ENCODE results near the gene KCTD12.

Gene KCTD12

GRCh38 chr13:76874479-76874878 is 11.7 kb downstream of the KCTD12 start:
- DNase-seq (ENCODE audit: low read depth, low spot score), result no peak

DNA sequence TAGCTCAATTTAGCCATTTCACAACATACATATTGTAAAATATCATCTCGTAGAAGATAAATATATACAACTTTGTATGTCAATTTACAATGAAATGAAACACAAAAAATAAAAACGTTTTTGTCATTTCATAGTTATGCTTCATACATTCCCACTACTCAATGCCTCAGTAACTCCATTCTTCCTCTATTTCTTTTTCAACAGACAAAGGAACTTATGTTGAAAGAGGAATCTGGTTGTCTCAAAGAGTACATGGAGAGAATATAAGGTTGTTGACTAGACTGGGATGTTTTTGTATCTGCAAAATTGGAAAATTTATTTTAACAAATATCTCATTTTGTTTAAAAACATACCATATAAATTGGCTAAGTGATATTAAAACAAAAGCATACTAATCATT is 12.8 kb downstream of the KCTD12 start:
- DNase-seq (ENCODE audit: low read depth, low spot score), result no peak
- H3K9me3 ChIP-seq (ENCODE audit: low read depth, low read length), result no peaks in the 10 kb centered on the region
- TF ChIP-seq EZH2 (IDR thresholded peaks at IDR 0.05) (no peak), POLR2AphosphoS5 (IDR thresholded peaks at IDR 0.05; ENCODE audit: borderline replicate concordance, low read depth, low read length) (no peak), FOXP2 (optimal IDR thresholded peaks at IDR 0.05; ENCODE audit: control extremely low read depth, extremely low read length, insufficient read depth) (no peak)

More at GRCh38 chr13:76874479-76874878, 11.7 kb downstream of the KCTD12 start:
- H3K9me3 ChIP-seq (ENCODE audit: low read depth, low read length), result no peaks in the 10 kb centered on the region
- H3K36me3 ChIP-seq (ENCODE audit: insufficient read depth, low read length), result no peaks in the 10 kb centered on the region
- H3K9ac ChIP-seq (ENCODE audit: insufficient read length), result no peak overlapping the region
- TF ChIP-seq POLR2AphosphoS5 (IDR thresholded peaks at IDR 0.05; ENCODE audit: borderline replicate concordance, low read depth, low read length), result no peak
- TF ChIP-seq FOXP2 (optimal IDR thresholded peaks at IDR 0.05; ENCODE audit: control extremely low read depth, extremely low read length, insufficient read depth), result no peak
- no peak for TF ChIP-seq EZH2 (IDR thresholded peaks at IDR 0.05)
- H3K4me3 ChIP-seq, result no peak overlapping the region
- no peak overlapping the region for H3K27ac ChIP-seq

DNA sequence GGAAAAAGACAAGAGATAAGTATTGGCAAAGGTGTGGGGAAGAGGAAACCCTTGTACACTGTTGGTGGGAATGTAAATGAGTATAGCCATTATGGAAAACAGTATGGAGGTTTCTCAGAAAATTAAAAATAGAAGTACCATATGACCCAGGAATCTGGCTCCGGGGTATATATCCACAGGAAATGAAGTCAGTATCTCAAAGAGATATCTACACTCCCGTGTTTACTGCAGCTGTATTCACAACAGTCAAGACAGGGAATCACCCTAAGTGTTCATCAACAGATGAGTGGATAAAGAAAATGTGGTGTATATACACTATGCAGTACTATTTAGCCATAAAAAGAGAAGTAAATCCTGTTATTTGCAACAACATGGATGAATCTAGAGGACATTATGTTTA is 13.5 kb downstream of the KCTD12 start:
- TF ChIP-seq EZH2 (IDR thresholded peaks at IDR 0.05), result no peak
- TF ChIP-seq POLR2AphosphoS5 (IDR thresholded peaks at IDR 0.05; ENCODE audit: borderline replicate concordance, low read depth, low read length), result no peak
- TF ChIP-seq FOXP2 (optimal IDR thresholded peaks at IDR 0.05; ENCODE audit: control extremely low read depth, extremely low read length, insufficient read depth), result no peak
- H3K9ac ChIP-seq (ENCODE audit: insufficient read length), result no peak overlapping the region
- DNase-seq (ENCODE audit: low read depth, low spot score), result no peak
- no peak overlapping the region for H3K4me3 ChIP-seq
- H3K36me3 ChIP-seq (ENCODE audit: insufficient read depth, low read length), result no peaks in the 10 kb centered on the region
- no peak overlapping the region for H3K27ac ChIP-seq
- no peaks in the 10 kb centered on the region for H3K9me3 ChIP-seq (ENCODE audit: low read depth, low read length)

More for the DNA sequence above, 12.8 kb downstream of the KCTD12 start:
- no peak overlapping the region for H3K27ac ChIP-seq
- no peak overlapping the region for H3K4me3 ChIP-seq
- H3K9ac ChIP-seq (ENCODE audit: insufficient read length), result no peak overlapping the region
- no peaks in the 10 kb centered on the region for H3K36me3 ChIP-seq (ENCODE audit: insufficient read depth, low read length)

GRCh38 chr13:76871432-76871831 is 14.8 kb downstream of the KCTD12 start:
- TF ChIP-seq FOXP2 (optimal IDR thresholded peaks at IDR 0.05; ENCODE audit: control extremely low read depth, extremely low read length, insufficient read depth) (no peak), EZH2 (IDR thresholded peaks at IDR 0.05) (no peak), POLR2AphosphoS5 (IDR thresholded peaks at IDR 0.05; ENCODE audit: borderline replicate concordance, low read depth, low read length) (no peak)
- H3K9me3 ChIP-seq (ENCODE audit: low read depth, low read length), result no peaks in the 10 kb centered on the region
- no peaks in the 10 kb centered on the region for H3K36me3 ChIP-seq (ENCODE audit: insufficient read depth, low read length)
- no peak overlapping the region for H3K27ac ChIP-seq
- no peak overlapping the region for H3K9ac ChIP-seq (ENCODE audit: insufficient read length)
- H3K4me3 ChIP-seq, result no peak overlapping the region
- DNase-seq (ENCODE audit: low read depth, low spot score), result no peak

DNA sequence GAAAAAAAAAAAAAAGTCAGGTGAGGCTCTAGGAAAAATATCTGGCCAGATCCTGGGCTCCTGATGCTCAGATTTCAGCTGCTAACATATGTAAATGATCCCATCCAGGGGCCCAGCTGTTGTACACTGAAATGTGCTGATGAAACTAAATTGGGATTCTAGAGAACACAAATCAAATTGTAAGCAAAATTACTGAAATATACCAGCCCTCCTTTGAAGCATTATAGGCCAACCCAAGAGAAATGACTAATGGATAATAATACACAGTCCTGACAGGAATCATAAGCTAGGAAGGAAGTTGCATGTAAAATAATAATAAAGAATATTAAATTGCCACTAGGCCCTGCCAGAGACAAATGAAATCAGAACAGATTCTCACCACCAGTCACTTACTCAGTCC is 17.8 kb downstream of the KCTD12 start:
- no peak for DNase-seq (ENCODE audit: low read depth, low spot score)
- no peaks in the 10 kb centered on the region for H3K36me3 ChIP-seq (ENCODE audit: insufficient read depth, low read length)
- no peak for TF ChIP-seq FOXP2 (optimal IDR thresholded peaks at IDR 0.05; ENCODE audit: control extremely low read depth, extremely low read length, insufficient read depth)
- TF ChIP-seq EZH2 (IDR thresholded peaks at IDR 0.05), result no peak
- no peak for TF ChIP-seq POLR2AphosphoS5 (IDR thresholded peaks at IDR 0.05; ENCODE audit: borderline replicate concordance, low read depth, low read length)
- no peaks in the 10 kb centered on the region for H3K9me3 ChIP-seq (ENCODE audit: low read depth, low read length)
- no peak overlapping the region for H3K27ac ChIP-seq
- H3K9ac ChIP-seq (ENCODE audit: insufficient read length), result no peak overlapping the region
- H3K4me3 ChIP-seq, result no peak overlapping the region

GRCh38 chr13:76865996-76866503 is 20.2 kb downstream of the KCTD12 start:
- Histone ChIP-seq H3K9ac (ENCODE audit: insufficient read length) (no peak overlapping the region), H3K36me3 (ENCODE audit: insufficient read depth, low read length) (no peaks in the 10 kb centered on the region), H3K27ac (no peak overlapping the region), H3K9me3 (ENCODE audit: low read depth, low read length) (no peaks in the 10 kb centered on the region), H3K4me3 (no peak overlapping the region)
- TF ChIP-seq FOXP2 (optimal IDR thresholded peaks at IDR 0.05; ENCODE audit: control extremely low read depth, extremely low read length, insufficient read depth) (no peak), EZH2 (IDR thresholded peaks at IDR 0.05) (no peak), POLR2AphosphoS5 (IDR thresholded peaks at IDR 0.05; ENCODE audit: borderline replicate concordance, low read depth, low read length) (no peak)
- no peak for DNase-seq (ENCODE audit: low read depth, low spot score)

GRCh38 chr13:76865109-76865508 is 21.1 kb downstream of the KCTD12 start:
- Histone ChIP-seq H3K9me3 (ENCODE audit: low read depth, low read length) (no peaks in the 10 kb centered on the region), H3K9ac (ENCODE audit: insufficient read length) (no peak overlapping the region), H3K4me3 (no peak overlapping the region), H3K27ac (no peak overlapping the region), H3K36me3 (ENCODE audit: insufficient read depth, low read length) (no peaks in the 10 kb centered on the region)
- TF ChIP-seq EZH2 (IDR thresholded peaks at IDR 0.05) (no peak), POLR2AphosphoS5 (IDR thresholded peaks at IDR 0.05; ENCODE audit: borderline replicate concordance, low read depth, low read length) (no peak), FOXP2 (optimal IDR thresholded peaks at IDR 0.05; ENCODE audit: control extremely low read depth, extremely low read length, insufficient read depth) (no peak)
- DNase-seq (ENCODE audit: low read depth, low spot score), result no peak

DNA sequence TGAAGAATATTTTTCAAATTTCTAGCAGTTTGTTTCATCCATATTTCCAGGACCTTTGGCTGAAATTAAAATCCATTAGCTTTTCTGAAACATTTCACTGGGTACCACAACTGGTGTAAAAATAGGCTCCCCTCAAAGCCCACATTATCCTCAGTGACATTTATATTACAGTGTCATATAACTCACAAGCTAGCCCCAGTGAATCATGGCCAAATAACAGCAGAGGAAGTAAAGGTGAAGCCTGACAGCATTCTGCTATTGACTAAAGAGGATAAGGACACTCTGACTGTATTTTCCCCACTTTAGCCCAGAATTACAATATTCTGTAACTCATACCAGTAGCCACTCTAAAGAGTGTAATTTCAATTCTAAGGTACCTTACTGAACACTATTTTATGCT is 21.9 kb downstream of the KCTD12 start:
- TF ChIP-seq POLR2AphosphoS5 (IDR thresholded peaks at IDR 0.05; ENCODE audit: borderline replicate concordance, low read depth, low read length) (no peak), EZH2 (IDR thresholded peaks at IDR 0.05) (no peak), FOXP2 (optimal IDR thresholded peaks at IDR 0.05; ENCODE audit: control extremely low read depth, extremely low read length, insufficient read depth) (no peak)
- no peaks in the 10 kb centered on the region for H3K36me3 ChIP-seq (ENCODE audit: insufficient read depth, low read length)
- H3K9ac ChIP-seq (ENCODE audit: insufficient read length), result no peak overlapping the region
- no peak overlapping the region for H3K4me3 ChIP-seq
- H3K27ac ChIP-seq, result no peak overlapping the region
- no peaks in the 10 kb centered on the region for H3K9me3 ChIP-seq (ENCODE audit: low read depth, low read length)
- no peak for DNase-seq (ENCODE audit: low read depth, low spot score)

DNA sequence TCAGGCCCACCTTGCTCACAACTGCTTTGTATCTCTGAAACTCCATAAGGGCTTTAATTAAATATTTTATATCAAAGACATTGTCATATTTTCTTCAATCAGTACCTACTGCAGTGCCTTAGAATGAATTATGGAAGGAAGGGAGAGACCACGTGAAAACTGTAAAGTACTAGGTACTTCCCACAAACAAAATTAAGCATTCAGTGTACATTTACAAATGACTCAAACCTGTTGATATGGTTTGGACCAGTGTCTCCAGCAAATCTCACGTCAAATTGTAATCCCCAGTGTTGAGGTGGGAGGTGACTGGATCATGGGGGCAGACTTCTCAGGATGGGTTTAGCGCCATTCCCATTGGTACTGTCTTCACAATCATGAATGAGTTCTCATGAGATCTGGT is 23.2 kb downstream of the KCTD12 start:
- no peak for DNase-seq (ENCODE audit: low read depth, low spot score)
- Histone ChIP-seq H3K27ac (no peak overlapping the region), H3K9me3 (ENCODE audit: low read depth, low read length) (no peaks in the 10 kb centered on the region), H3K4me3 (no peak overlapping the region), H3K36me3 (ENCODE audit: insufficient read depth, low read length) (no peaks in the 10 kb centered on the region), H3K9ac (ENCODE audit: insufficient read length) (no peak overlapping the region)
- no peak for TF ChIP-seq EZH2 (IDR thresholded peaks at IDR 0.05)
- no peak for TF ChIP-seq FOXP2 (optimal IDR thresholded peaks at IDR 0.05; ENCODE audit: control extremely low read depth, extremely low read length, insufficient read depth)
